ENCODE data around the gene MYPOP.
"Not testable (repeated sequence)": the region's sequence is repeated elsewhere in the genome, so short reads cannot be mapped to it uniquely, and the experiment has no call there.

Gene MYPOP

DNA sequence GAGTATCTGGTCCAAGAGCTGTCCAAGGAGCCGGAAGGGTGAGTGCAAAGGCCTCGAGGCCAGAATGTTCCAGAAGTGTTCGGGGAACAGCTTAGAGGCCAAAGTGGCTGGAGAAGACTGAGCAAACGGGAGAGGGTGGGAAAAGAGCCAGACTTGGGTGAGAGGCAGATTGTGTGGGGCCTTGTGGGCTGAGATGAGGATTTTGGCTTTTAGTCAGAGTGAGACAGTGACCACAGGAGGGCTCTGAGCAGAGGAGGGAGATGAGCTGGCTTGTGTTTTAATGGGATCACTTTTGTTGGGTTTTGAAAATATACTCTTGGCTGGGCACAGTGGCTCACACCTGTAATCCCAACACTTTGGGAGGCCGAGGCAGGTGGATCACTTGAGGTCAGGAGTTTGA, 6.5 kb upstream of the MYPOP start:
- no peak for DNase-seq (ENCODE audit: low read depth in 2 of 2)

DNA sequence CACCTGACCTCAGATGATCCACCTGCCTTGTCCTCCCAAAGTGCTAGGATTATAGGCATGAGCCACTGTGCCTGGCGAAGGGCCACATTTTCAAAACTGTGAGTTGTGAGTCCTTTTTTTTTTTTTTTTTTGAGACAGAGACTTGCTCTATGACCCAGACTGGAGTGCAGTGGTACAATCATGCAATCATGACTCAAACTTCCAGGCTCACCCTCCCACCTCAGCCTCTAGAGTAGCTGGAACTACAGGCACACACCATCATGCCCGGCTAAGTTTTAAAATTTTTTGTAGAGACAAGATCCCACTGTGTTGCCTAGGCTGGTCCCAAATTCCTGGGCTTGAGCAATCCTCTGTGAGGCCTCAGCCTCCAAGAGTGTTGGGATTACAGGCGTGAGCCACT, 3.8 kb upstream of the MYPOP start:
- no peak for DNase-seq (ENCODE audit: low read depth in 2 of 2)

DNA sequence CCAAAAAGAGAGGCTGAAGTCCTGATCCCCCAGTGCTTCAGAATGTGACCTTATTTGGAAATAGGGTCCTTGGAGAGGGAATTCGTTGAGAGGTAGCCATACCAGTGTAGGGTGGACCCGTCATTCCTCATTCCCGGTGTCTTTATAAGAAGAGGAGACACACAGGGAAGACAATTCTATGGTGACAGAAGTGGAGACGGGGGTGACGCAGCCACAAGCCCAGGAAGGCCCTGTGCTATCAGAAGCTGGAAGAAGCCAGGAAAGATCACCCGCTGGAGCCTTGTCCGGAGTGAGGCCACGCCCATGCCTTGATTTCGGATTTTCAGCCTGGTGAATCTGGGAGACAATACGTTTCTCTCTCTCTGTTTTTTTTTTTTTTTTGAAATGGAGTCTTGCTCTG, 2.6 kb upstream of the MYPOP start:
- DNase-seq (ENCODE audit: low read depth in 2 of 2) = no peak

DNA sequence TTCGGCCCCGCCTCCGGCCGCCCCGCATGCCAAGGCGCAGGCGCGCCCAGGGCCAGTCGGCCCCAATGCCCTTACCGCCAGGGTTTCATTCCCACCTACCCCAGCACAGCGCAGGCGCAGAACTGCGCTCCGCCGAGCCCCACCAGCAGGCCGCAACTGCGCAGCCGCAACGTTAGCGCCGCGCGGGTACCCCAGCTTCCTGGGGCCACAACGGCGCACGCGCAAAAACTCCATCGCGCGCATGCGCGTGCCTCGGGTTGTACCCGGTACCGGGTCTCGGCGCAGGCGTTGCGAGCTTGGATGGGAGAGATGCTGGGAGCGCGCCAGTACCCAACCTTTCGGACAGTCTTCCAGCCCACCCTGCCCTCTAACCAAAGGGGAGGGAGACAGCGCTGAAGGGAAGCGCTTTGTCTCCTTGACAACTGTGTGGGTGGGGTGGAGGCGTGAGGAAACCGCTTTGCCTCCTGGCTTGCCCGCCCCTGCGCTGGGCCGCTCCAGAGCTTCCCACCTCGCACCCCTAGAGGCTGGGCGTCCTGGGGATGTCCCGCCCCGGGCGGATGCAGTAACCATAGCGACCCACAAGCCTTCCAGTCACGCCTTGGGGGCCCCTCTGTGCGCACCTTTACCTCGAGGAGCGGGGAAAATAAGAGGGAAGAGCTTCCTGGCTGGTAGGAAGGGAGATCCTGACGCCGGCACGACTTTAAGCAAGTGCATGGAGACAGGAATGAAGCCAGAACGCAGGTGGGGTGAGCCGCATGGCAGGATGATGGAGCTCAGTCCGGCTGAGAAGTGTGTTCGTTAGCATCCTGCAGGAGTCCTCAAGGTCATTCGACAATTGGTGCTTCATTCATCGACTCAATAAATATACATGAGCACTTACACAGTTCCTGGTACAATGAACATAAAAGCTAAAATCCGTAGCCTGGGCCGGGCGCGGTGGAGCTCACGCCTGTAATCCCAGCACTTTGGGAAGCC, 525 bp upstream of the MYPOP start:
- DNase-seq (ENCODE audit: low read depth in 2 of 2) = peak; percentile 97 to 99

DNA sequence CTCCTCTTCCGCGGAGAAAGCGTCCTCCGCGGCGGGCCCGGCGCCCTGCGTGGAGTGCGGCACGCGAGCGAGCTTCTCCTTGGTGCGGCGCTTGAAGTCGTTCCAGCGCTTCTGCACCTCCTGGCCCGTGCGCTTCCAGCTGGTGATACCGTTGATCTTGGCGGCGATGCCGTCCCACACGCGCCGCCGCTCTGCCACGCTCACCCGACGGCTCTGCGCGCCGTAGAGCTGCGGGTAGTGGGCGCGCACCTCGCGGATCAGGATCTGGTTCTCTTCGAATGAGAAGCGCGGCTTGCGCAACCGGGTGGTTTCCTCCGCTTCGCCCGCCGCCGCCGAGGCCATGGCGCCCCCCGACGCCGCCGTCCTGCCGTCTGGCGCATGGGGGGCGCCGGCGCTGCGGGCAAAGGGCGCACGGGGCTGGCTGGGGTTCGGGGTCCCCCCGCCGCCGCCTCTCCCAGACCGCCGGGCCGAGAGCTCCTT, 941 bp downstream of the MYPOP start:
- no peak for DNase-seq (ENCODE audit: low read depth in 2 of 2)

DNA sequence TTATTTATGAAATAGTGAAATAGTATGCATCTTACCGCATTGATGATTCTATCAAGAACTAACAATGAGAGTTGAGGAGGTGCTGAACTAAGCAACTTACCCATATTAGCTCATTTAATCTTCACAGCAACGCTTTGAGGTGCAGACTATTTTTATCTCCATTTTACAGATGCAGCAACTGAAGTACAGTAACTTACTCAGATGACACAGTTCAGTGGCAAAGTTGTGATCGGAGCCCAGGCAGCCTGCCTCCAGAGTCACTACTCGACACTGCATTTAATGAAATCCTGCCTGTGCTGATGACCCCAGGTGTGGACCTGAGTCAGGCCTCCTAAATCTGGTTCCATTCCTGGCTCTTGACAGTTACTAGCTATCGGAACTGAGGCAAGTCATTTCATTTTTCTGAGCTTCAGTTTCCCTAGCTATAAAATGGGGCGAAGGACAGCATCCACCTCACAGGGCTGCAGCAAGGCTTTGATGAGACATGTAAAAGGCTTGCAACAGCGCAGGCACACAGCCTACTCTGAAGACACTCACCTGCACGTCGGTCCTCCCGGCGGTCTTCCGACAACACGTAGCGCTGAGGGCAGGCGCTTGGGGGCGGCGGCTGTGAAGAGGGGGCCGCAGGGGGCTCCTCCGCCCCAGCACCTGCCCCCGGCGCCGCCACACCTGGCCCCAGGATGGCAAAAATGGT, 1.5 kb downstream of the MYPOP start:
- DNase-seq (ENCODE audit: low read depth in 2 of 2) = no peak

DNA sequence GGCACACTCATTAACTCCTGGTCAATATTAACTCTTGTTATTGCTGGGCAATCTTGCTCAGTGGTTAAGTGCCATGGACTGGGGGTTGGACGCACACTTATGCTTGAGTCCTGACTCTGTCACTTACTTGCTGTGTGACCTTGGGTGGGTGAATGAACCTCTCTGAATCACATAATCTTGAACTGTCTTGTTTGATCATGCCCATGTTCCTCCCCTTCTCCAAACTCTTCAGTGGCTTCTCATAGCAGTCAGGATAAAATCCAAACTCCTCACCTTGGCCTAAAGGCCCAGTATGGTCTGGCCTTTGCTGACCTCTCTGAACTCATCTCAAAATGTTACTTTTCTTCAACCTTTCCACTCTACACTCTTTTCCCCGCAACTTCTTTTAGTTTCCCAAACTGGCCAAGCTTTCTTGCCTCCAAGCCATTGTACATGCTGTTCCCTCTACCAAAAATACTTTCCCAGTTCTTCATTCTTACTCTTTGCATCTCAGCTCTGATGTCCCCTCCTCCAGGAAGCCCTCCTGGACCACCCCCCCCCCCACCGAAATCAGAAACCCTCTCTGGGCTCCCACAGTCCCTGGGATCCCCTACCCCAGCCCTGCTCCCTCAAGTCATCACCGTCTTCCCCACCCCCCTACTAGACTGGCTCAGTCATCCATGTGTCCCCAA, 2.4 kb downstream of the MYPOP start:
- DNase-seq (ENCODE audit: low read depth in 2 of 2) = no peak

DNA sequence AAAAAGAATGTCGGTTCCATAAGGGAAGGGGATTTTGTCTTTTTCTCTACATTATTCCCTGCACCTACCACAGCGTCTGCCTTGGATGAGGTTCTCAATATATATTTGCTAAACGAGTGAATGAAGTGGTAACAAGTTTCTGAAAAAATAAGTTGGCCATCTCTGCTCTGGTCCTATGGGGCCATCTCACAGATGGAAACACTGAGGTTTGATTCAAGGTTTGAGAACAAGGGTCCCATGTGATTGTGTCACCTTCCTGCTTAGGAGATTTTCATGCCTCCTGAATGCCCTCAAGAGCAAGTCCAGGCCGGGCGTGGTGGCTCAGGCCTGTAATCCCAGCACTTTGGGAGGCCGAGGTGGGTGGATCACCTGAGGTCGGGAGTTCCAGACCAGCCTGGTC, 3.2 kb downstream of the MYPOP start:
- no peak for DNase-seq (ENCODE audit: low read depth in 2 of 2)

DNA sequence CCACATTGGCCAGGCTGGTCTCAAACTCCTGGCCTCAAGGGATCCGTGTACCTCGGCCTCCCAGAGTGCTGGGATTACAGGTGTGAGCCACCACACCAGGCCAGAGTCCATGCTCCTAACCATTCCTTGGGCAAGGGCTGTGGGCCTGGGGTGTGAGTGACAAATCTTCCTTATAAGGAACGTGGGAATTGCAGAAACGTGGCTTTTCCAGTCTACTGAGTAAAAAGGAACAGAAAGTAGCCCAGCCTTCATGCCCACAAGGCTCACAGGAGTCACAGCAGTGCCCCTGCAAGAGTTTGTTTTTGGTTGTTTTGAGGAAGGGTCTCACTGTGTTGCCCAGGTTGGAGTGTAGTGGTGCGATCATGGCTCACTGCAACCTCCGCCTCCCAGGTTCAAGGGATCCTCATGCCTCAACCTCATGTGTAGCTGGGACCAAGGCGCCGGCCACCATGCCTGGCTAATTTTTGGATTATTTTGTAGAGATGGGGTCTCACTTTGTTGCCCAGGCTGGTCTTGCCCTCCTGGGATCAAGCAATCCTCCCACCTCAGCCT, 5.1 kb downstream of the MYPOP start:
- no peak for DNase-seq (ENCODE audit: low read depth in 2 of 2)

DNA sequence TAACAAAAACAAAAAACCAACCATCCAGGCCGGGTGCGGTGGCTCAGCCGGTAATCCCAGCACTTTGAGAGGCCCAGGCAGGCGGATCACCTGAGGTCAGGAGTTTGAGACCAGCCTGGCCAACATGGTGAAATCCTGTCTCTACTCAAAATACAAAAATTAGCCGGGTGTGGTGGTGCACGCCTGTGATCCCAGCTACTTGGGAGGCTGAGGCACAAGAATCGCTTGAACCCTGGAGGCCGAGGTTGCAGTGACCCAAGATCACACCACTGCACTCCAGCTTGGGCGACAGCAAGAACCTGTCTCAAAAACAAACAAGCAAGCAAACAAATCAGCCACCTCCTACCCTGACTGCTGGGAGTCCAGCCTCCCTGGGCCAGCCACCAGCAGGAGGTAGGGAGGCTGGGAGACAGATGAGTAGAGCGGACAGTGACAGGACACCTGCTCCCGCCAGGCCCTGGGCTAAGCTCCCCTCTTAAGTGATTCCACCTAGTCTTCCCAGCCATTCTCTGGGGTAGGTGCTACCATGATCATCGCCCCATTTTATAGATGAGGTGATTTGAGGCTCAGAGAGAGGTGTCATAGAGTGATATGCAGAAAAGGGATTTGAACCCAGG, 6.3 kb downstream of the MYPOP start:
- not testable (repeated sequence) for DNase-seq (ENCODE audit: low read depth in 2 of 2)

DNA sequence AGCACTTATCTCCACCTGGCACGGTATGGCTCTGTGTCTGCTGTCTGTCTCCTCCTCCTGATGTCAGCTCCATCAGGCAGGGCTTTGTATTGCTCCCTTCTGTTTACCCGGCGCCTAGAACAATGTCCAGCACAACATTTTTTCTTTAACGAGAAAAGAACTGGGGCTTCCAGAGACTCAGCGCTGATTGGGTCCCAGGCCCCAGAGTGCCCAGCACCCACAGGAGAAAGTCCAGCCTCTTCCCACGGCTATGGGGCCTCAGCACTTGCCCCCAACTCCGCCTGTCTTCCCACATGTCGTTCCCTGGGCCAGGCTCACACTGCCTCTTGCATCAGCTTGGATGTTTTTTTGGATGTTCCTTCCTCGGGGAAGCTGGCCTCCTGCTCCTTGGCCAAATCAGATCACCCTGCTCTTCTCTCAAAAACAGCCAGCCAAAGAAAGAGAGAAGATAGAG, 6.9 kb downstream of the MYPOP start:
- no peak for DNase-seq (ENCODE audit: low read depth in 2 of 2)

DNA sequence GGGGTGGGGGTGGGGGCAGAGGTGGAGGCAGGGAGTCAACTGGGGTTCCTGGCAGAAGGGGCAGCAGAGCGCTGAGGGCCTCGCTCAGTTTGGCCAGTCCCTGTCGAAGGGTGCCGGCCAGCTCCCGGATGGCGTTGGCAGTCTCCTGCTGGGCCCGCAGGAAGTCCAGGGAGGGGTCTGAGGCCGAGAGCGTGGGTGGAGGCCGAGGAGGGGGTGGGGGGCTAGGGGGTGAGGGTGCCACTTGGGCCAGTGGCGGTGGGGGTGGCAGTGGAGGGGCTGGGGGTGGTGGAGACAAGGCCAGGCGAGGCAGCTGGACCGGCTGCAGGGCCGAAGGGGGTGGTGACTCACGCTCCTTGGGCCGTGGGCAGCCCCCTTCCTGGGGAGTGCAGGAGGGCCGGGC, 11.5 kb downstream of the MYPOP start:
- no peak for DNase-seq (ENCODE audit: low read depth in 2 of 2)

DNA sequence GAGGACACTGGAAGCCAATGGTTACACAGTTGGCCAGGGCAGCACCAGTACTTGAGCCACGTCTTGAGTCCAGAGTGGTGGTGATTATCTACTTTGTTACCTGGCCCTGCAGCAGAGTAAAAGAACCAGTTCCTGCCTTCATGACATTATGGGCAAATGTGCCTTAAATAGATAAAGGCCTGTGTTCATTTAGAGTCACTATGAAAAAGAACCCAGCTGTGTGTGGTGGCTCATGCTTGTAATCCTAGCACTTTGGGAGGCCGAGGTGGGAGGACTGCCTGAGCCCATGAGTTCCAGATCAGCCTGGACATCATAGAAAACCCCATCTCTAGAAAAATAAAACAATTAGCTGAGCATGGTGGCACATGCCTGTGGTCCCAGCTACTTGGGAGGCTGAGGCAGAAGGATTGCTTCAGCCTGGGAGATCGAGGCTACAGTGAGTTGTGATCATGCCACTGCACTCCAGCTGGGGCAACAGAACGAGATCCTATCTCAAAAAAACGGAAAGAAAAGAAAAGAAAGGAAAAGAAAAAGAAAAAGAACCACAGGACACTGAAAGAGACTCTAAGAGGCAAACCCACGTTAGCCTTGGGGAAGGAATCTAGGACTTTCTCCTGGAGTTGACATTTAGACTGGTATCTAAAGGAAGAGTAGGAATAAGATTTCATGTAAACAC, 13.1 kb downstream of the MYPOP start:
- DNase-seq (ENCODE audit: low read depth in 2 of 2) = no peak

DNA sequence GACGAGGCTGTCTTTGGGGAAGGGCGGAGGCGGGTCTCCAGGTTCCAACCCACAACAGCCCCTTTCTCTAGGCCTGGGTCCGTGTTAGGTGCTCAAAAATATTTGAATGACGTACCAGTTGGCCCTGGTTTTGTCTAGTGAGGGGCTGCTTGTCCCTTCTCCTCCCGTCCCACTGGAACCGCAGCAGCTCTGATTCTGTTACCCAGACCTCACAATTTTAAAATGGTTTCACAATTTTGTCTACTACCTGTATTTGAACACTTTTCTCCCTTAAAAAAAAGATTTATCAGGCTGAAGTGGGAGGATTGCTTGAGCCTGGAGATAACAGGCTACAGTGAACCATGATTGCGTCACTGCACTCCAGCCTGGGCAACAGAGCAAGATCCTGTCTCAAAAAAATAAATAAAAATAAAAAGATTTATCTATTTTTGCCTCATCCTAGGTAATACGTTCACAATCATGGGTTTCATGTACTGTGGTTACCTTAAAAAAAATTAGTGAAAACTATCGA, 15.2 kb downstream of the MYPOP start:
- DNase-seq (ENCODE audit: low read depth in 2 of 2) = no peak

DNA sequence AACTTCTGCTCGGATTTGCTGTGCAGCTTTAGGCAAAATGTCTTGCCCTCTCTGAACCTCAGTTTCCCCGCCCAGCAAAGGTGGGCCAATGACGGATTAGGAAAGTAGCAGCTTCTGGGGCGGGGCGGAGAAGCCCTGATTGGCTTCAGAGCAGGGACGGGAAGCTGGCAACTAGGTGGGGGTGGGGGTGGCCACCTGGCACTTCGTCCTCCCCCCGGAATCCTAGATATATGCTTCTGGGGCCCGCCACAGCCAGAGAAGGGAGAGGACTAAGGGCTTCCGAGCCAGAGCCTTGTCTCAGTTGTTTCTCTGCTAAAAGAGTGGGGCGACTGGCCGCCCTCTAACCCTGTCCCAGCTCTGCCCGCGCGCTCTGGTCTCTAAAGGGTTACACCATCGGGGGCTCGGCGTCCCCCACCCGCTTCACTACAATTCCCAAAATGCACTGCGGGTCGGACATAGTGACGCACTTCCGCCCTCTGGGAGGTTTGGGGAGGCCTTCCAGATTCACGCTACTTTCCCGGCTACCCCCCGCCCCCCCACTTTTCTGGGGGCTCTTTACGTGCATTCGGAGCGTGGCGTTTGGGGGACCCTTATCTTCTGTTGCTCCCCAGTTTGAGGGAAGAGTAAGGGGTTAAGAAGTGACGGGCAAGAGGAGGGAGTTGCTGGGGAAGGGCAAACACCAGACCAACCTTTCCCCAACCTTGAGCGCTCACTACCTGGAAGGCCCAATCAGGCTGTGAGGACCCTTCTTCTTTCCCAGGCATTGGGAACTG, 15.8 kb downstream of the MYPOP start:
- peak; percentile 67 to 73 for DNase-seq (ENCODE audit: low read depth in 2 of 2)

DNA sequence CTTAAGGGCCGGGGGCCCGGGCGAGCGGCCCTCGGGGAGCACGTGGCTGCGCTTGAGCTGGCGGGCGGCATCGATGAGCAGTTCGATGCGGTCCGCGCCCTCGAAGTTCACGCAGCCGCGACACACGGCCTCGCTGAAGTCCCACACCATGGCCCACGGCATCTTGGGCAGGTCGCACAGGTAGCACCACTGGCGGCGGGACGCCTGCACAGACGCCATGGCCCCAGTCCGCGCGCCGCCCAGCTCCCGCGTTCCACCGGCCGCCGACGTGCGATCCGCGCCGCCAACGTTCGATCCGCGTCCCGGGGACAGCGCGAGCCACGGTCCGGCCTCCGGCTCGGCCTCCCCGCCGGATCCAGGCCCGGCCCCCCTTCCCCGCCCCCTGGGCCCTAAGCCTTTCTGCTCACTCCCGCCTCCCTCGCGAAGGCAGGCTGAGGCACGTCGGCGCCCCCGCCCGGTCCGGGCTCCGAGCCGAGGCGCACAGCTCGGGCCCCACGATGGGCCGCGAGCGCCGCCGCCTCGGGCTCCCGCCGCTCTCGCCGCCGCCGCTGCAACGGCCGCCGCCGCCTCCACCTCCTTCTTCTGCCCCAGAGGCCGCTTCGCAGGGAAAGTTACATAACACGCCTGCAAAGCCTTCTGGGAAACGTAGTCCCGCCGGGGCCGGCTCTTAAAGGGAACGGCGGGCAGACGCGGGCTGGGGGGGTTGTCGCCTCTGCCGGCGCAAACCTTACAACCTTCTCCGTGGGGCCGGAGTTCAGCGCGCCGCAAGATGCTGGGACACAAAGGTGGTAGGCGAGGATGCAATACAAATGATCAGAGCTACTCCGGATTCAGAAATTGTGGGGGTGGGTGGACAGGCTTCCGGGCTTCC, 16.6 kb downstream of the MYPOP start, which contains the start of gene IRF2BP1:
Gene IRF2BP1 (minus strand): TSS at position 586 of the 871 bp plus-strand sequence. CDS start 367 bp downstream, at position 219.
- DNase-seq (ENCODE audit: low read depth in 2 of 2) = peak; percentile 62 to 73

DNA sequence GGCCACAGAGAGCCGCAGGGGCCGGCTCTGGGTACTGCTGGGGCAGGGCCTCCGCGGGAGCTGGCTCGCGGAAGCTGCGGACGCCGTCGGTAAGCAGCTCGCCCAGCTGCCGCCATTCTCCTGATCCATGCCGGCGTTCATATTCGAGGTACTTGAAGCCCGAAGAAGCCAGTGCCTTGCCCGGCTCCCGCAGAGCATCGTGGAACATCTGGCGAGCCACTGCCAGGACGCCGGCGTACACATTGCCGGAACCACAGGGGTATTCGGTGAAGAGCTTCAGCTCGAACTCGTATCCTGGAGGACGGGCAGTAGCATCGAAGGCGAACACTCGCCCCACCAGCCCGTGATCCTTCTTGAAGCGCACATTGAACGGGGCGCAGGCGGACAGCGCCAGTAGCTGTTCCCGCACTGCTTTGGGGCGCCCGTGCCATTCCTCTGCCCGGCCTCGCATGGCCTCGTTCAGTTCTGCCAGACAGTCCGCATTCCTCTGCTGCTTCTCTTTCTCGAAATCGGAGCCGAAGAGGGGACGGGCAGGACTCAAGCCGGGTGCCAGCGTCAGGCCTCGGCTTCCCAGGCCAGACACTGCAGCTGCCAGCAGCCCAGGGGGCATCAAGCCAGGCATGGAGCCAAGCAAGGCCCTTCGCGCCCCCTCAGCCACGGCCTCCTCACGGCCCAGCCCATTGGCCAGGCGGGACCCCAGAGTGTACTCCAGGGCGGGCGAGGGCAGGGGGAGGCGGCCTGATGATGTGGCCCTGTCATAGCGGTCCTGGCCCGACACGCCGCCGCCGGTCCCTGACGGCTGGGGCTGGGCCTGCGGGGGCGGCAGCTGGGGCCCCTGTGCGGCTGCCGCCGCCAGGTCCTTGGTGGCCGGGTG, 17.5 kb downstream of the MYPOP start:
- no peak for DNase-seq (ENCODE audit: low read depth in 2 of 2)

Measured in stimulated activated CD4-positive, alpha-beta T cell treated with anti-CD3 and anti-CD28 coated beads, Interleukin-1b, Interleukin-23, amount 100 ng/mL, for 1 hour (primary cell).